HepG2 (cell line): ENCODE measurements around the gene CALN1.

Experiments used
- FOXK2 ChIP-seq: fragments of 450-650 bp; IDR thresholded peaks from 2 replicates; pipeline ENCODE4 v1.6.1; 2016
- HDAC1 ChIP-seq: sonication (generic); formaldehyde crosslinking; IDR thresholded peaks from 2 replicates; pipeline ENCODE4 v1.5.1; 2020; ENCODE audit warnings: mild to moderate bottlenecking, missing genetic modification reagents
- NFE2L1 ChIP-seq: sonication (generic); formaldehyde crosslinking; IDR thresholded peaks from 2 replicates; pipeline ENCODE4 v1.4.0; 2020; ENCODE audit warnings: missing genetic modification reagents, mild to moderate bottlenecking, borderline replicate concordance
- SOX5 ChIP-seq: IDR thresholded peaks from 2 replicates; pipeline ENCODE4 v1.6.1; 2016; ENCODE audit warnings: borderline replicate concordance

GRCh38 chr7:72114129-72114528 is 298.0 kb downstream of the CALN1 start:
- TF ChIP-seq HDAC1 (CRISPR knock-in tag) (no peak), SOX5 (CRISPR knock-in tag) (no peak), NFE2L1 (no peak), FOXK2 (no peak)
